ENCODE measurements around the gene LHPP.

LHPP gene

GRCh38 chr10:124541076-124541903 is 79.7 kb downstream of the LHPP start:
- POLR2A ChIA-PET, result no interaction called here
- no peak overlapping the region for H3K4me3 ChIP-seq (ENCODE audit: low read depth, low read length)
- TF ChIP-seq, protein P1, sequence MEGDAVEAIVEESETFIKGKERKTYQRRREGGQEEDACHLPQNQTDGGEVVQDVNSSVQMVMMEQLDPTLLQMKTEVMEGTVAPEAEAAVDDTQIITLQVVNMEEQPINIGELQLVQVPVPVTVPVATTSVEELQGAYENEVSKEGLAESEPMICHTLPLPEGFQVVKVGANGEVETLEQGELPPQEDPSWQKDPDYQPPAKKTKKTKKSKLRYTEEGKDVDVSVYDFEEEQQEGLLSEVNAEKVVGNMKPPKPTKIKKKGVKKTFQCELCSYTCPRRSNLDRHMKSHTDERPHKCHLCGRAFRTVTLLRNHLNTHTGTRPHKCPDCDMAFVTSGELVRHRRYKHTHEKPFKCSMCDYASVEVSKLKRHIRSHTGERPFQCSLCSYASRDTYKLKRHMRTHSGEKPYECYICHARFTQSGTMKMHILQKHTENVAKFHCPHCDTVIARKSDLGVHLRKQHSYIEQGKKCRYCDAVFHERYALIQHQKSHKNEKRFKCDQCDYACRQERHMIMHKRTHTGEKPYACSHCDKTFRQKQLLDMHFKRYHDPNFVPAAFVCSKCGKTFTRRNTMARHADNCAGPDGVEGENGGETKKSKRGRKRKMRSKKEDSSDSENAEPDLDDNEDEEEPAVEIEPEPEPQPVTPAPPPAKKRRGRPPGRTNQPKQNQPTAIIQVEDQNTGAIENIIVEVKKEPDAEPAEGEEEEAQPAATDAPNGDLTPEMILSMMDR (IDR thresholded peaks at IDR 0.05; ENCODE audit: insufficient read depth, low read length, missing control alignments), result no peak
- DNase-seq (ENCODE audit: low read depth, low spot score), result no peak
- CTCF ChIA-PET, result interaction anchor here (1.0 to 9.2 kb wide), 5 partner anchors 8 to 286 kb away, joined by 3 to 133 read pairs (median 4); partner anchors contain the start of gene FAM53B

- DNase-seq (ENCODE audit: low read depth, low spot score), result no peak
- ChIA-PET CTCF (interaction anchor here (9.2 kb wide), 1 partner anchor 199 kb away, joined by 133 read pairs; no protein-coding TSS in a partner anchor), POLR2A (no interaction called here)
- H3K4me3 ChIP-seq (ENCODE audit: low read depth, low read length), result no peak overlapping the region
- TF ChIP-seq, protein P1 (IDR thresholded peaks at IDR 0.05; ENCODE audit: insufficient read depth, low read length, missing control alignments), result no peak
These were observed 80.7 kb downstream of the LHPP start for GRCh38 chr10:124542336-124542735.

GRCh38 chr10:124543146-124543545 is 81.5 kb downstream of the LHPP start:
- CTCF ChIA-PET, result interaction anchor here (9.2 kb wide), 1 partner anchor 198 kb away, joined by 133 read pairs; no protein-coding TSS in a partner anchor
- no peak overlapping the region for H3K4me3 ChIP-seq (ENCODE audit: low read depth, low read length)
- DNase-seq (ENCODE audit: low read depth, low spot score), result no peak
- POLR2A ChIA-PET, result no interaction called here
- TF ChIP-seq, protein P1 (IDR thresholded peaks at IDR 0.05; ENCODE audit: insufficient read depth, low read length, missing control alignments), result no peak

GRCh38 chr10:124543971-124544370 is 82.3 kb downstream of the LHPP start:
- CTCF ChIA-PET, result interaction anchor here (0.8 kb wide), 1 partner anchor 162 kb away, joined by 3 read pairs; no protein-coding TSS in a partner anchor
- POLR2A ChIA-PET, result no interaction called here
- DNase-seq (ENCODE audit: low read depth, low spot score), result no peak
- TF ChIP-seq, protein P1 (IDR thresholded peaks at IDR 0.05; ENCODE audit: insufficient read depth, low read length, missing control alignments), result no peak
- H3K4me3 ChIP-seq (ENCODE audit: low read depth, low read length), result no peak overlapping the region

DNA sequence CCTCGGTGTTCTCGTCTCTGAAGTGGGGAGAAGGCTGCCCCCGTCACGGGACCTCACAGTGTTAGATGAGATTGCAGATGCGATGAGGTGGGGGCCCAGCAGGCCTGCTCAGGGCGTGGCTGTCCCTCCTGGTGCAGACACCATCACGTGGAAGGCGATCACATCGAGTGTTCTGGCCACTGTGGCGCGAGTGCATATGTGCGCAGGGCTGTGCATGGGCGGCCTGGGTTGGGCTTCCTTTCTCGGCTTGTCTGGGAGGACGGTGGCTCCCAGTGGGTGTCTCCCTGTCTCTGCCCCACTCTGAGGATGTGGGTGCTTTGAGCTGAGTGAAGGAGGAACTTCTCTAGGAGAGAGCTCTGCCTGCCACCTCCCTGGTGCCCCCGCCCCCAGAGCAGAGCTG is 83.1 kb downstream of the LHPP start:
- no peak overlapping the region for H3K4me3 ChIP-seq (ENCODE audit: low read depth, low read length)
- no peak for DNase-seq (ENCODE audit: low read depth, low spot score)

More for the DNA sequence above, 83.1 kb downstream of the LHPP start:
- TF ChIP-seq, protein P1 (IDR thresholded peaks at IDR 0.05; ENCODE audit: insufficient read depth, low read length, missing control alignments), result no peak
- POLR2A ChIA-PET, result no interaction called here
- CTCF ChIA-PET, result interaction anchor here (1.9 kb wide), 1 partner anchor 197 kb away, joined by 8 read pairs; no protein-coding TSS in a partner anchor
